ENCODE results near the gene STYXL2.

STYXL2 gene

DNA sequence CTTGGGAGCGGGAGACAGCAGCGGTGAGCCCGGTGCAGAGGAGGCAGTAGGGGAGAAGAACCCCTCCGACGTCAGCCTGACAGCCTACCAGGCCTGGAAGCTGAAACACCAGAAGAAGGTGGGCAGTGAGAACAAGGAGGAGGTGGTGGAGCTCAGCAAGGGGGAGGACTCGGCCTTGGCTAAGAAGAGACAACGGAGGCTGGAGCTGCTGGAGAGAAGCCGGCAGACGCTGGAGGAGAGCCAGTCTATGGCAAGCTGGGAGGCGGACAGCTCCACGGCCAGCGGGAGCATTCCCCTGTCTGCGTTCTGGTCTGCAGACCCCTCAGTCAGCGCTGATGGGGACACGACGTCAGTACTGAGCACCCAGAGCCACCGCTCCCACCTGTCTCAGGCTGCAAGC lies 32.9 kb downstream of the STYXL2 start:
- DNase-seq = no peak
- in situ Hi-C loops (cut with MboI; ENCODE audit: low pct_unique_long_range_greater_than_20kb, low sequenced_read_pairs) = loop anchor here (10.0 kb wide), 1 partner anchor 62 kb away; no protein-coding TSS in a partner anchor

DNA sequence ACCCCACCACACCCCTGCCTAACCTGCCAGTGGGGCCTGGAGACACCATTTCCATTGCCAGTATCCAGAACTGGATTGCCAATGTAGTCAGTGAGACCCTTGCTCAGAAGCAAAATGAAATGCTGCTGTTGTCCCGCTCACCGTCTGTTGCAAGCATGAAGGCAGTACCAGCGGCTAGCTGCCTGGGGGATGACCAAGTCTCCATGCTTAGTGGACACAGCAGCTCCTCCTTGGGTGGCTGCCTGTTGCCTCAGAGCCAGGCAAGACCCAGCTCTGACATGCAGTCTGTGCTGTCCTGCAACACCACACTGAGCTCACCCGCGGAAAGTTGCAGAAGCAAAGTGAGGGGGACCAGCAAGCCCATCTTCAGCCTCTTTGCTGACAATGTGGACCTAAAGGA lies 33.4 kb downstream of the STYXL2 start:
- in situ Hi-C loops (cut with MboI; ENCODE audit: low pct_unique_long_range_greater_than_20kb, low sequenced_read_pairs) = loop anchor here (10.0 kb wide), 1 partner anchor 62 kb away; no protein-coding TSS in a partner anchor
- no peak for DNase-seq

DNA sequence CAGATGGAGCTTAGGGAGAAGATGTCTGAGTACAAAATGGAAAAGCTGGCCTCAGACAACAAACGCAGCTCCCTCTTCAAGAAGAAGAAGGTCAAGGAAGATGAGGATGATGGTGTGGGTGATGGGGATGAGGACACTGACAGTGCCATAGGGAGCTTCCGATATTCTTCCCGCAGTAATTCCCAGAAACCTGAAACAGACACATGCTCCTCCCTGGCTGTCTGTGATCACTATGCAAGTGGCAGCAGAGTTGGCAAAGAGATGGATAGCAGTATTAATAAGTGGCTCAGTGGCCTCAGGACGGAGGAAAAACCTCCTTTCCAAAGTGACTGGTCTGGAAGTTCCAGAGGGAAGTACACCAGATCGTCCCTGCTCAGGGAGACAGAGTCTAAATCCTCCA lies 33.8 kb downstream of the STYXL2 start:
- no peak for DNase-seq
- in situ Hi-C loops (cut with MboI; ENCODE audit: low pct_unique_long_range_greater_than_20kb, low sequenced_read_pairs) = loop anchor here (10.0 kb wide), 1 partner anchor 63 kb away; no protein-coding TSS in a partner anchor

DNA sequence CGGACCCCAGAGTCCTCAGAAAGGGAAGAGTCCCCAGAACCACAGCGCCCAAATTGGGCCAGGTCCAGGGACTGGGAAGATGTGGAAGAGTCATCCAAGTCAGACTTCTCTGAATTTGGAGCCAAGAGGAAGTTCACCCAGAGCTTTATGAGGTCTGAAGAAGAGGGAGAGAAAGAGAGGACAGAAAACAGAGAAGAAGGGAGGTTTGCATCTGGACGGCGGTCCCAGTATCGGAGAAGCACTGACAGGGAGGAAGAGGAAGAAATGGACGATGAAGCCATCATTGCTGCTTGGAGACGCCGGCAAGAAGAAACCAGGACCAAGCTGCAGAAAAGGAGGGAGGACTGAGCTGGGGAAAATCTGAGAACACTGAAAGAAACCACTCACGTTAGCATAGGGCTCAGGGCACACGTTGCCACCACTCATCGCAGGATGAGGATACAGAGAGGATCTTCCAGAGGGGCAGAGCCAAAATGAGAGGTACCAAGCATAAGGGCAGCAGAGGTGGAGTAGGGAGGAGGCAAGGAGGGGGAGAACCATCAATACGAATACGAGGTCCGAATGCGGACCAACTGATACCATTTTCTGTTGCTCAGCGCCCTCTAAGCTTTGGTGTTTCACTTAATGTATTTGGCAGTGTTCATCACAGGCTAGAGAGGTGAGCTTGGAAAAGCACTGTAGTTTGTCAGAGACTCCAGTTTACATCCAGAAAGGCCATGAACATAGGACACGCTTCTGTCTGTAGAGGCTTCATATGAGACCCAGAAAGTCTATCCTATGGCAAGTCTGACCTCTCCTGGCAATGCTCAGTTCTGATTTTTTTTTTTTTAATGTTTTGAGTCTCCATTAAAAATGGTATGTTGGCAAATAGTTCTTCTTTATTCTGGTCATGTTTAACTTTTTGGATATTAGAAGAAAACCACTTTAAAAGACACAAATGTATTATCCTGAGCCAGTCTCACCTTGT lies 34.7 kb downstream of the STYXL2 start:
- DNase-seq = peak; percentile 69
- in situ Hi-C loops (cut with MboI; ENCODE audit: low pct_unique_long_range_greater_than_20kb, low sequenced_read_pairs) = loop anchor here (10.0 kb wide), 1 partner anchor 64 kb away; no protein-coding TSS in a partner anchor

DNA sequence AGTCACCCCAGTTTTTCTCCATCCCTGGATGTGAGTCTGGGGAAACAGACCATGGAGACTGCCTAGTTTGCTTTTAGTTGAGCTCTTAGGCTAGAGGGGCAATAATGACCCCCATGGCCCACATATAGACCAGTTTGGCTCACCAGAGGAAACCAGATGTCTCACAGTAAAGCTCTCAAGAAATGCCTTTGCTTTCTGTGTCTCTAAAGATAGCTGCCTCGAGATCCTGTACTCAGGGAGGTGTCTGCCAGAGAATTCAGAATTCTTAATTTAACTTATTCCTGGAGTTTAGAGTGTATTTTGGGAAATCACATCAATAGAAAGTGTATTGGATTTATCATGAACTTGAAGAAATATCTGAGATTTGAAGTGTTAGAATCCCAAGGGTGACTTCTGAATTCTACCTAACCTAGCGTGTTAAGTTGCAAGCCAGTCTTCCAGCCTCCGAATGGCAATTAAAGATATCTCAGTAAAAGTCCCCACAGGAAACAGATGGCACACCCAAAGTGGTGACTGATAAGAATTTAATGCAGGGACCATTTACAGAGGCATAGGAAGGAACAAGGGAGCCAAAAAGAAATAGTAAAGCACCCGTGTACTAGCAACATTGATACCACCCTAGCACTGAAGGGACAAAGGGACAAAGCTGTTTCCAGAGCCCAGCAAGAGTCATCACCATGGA lies 37.1 kb downstream of the STYXL2 start:
- peak; percentile 97 for DNase-seq
- in situ Hi-C loops (cut with MboI; ENCODE audit: low pct_unique_long_range_greater_than_20kb, low sequenced_read_pairs) = no loop called here

DNA sequence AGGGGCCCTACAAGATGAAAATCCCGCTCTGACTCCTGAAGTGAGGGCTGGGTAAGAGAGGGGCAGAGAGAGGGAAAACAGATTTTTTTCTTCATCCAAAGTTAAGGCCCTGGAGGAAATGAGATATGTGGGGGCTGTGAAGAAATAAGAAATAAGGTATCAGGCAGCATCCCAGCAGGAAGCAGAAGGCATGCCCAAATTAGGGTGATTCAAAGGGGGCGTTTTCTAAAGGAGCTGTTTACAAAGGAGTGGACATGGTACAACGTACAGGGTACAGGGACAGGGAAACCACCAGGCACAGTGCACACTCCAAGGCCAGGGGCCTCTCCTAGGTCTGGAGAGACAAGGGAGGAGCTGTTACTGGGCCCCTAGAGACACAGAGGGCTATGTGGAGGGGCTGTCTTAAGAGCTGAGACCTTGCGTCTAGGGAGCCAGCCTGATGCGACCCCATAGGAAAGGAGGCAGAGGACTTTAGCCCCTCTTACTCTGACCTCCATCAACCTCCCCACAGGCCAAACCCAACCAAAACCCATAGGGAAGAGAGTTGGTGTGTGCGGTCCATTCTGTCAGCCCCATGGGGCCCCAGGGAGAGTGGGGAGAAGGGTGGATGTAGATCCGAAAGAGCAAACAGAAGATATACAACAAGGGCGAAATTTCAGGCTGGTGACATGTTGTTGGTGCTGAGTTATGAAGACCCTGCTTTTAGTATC lies 38.6 kb downstream of the STYXL2 start:
- DNase-seq = peak; percentile 51
- in situ Hi-C loops (cut with MboI; ENCODE audit: low pct_unique_long_range_greater_than_20kb, low sequenced_read_pairs) = no loop called here

DNA sequence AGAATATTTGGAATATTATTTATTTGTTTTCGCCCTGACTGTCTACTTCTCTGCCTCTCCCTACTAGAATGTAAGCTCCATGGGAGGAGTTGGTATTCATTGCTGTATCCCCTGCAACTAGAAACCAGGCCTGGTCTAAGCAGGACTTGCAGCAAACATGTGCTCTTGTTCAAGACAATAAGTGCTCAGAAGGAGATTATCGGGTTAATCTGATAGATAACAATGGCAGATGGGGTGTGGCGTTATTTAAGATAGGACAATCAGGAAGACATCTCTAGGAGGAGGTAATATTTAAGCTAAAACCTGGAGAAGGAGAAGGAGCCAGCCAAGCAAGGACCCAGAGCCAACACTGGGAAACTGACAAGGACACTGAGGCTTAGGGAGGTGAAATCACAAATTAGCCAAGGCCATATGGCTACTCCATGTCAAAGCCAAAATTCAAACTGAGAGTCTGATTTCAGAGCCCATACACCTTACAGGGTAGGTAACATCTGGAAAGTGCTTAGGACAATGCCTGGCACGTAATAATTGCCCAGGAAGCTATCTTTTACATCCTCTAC lies 41.5 kb downstream of the STYXL2 start:
- in situ Hi-C loops (cut with MboI; ENCODE audit: low pct_unique_long_range_greater_than_20kb, low sequenced_read_pairs) = no loop called here
- DNase-seq = no peak

DNA sequence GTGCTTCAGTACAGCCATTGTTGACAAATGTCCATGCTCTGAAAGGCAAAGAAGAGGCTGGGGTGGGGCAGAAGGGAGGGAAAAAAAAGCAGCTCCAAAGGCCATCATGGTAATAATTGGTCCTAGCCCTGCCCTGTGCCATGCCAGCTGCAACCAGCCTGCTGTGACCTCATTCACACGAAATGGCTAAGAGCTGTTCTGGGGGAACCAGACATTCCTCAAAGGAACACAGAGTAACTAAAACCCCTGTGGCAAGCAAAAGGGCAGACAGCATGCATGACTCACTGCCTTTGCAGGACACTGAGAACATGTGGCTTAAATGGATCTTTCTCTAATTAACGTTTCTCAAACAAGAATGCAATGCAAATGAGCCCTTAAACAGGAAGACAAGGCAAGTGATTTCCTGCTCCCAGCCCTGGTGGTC lies 42.3 kb downstream of the STYXL2 start:
- peak; percentile 20 for DNase-seq
- in situ Hi-C loops (cut with MboI; ENCODE audit: low pct_unique_long_range_greater_than_20kb, low sequenced_read_pairs) = no loop called here

DNA sequence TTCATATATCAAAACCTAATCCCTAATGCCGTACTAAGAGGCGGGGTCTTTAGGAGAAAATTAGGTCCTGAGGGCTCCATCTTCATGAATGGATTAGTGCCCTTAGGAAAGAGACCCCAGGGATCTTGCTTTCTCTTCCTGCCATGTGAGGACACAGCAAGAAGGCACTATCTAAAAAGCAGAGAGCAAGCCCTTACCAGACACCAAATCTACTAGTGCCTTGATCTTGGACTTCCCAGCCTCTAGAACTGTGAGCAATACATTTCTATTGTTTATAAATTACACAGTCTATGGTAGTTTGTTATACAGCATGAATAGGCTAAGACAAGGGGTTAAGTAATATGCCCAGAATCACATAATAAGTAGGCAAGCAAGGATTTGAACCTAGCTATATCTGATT lies 42.9 kb downstream of the STYXL2 start:
- no peak for DNase-seq
- in situ Hi-C loops (cut with MboI; ENCODE audit: low pct_unique_long_range_greater_than_20kb, low sequenced_read_pairs) = no loop called here

DNA sequence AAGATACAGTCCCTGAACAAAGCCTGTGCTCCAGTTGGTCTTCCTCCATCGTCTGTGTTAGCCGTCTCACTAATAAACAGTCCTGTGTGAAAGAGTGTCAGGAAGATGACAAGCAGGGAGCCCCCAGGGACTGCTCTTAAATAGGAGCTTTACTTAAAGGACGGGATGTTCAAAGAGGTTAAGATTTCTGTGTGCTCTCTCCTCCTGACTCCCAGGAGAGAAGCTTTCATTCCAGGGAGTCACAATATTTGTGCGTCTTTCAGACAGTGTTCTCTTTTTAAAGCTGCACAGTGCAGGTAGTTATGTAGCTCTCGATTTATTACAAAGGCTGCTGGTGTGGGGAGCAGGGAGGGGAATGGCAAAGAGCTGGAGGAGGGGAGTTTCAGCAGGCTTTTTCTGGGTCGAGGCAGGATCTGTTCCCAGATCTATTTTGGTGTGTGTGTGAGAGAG lies 43.5 kb downstream of the STYXL2 start:
- in situ Hi-C loops (cut with MboI; ENCODE audit: low pct_unique_long_range_greater_than_20kb, low sequenced_read_pairs) = no loop called here
- DNase-seq = no peak

DNA sequence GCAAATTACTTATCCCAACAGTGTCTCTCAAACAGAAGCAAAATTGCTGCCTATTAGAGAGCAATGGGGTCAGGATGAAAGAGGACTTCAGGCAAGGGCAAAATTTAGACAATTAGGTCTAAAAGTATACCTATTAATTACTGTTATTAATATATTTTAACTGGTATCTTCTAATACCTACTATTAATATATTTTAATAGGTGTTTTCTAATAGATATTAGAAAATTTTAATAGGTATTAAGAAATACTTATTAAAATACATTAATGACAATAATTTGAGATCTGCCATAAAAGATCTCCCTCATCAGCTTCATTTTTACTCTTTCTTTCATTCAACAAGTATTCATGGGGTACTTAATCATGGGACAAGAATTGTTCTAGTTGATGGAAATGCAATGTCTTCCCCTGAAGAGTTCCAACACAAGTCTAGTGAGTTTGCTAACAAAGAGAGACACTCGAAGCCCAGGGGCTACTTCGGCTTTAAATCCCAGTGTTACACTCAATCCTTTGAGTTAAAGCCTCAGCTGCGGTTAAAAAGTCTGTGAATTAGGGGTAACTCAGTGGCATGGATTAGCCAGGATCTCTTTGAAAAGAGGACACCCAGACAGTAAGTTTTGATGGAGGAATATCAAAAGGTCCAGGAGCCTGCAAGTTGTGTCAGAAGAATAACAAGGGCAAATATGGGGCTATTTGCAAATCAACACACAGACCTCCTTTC lies 44.1 kb downstream of the STYXL2 start:
- no peak for DNase-seq
- in situ Hi-C loops (cut with MboI; ENCODE audit: low pct_unique_long_range_greater_than_20kb, low sequenced_read_pairs) = no loop called here

DNA sequence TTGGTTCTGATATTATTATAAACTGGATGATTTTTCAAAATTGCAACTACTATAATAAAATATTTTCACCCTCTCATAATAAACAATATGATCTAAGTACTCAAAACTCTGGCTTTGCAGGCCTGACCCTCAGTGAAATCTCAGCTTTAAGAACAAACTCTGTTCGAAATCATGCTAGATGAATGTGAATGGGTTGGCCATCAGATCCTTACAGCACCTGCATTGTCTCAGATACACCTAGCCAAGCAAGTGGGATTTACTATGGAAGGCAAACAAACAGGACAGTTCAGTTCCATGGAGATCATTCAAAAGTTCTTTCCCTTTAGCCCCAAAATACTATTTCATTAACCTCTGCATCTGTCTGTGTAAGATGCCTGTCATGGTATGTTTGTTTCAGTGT lies 44.8 kb downstream of the STYXL2 start:
- DNase-seq = no peak
- in situ Hi-C loops (cut with MboI; ENCODE audit: low pct_unique_long_range_greater_than_20kb, low sequenced_read_pairs) = no loop called here

DNA sequence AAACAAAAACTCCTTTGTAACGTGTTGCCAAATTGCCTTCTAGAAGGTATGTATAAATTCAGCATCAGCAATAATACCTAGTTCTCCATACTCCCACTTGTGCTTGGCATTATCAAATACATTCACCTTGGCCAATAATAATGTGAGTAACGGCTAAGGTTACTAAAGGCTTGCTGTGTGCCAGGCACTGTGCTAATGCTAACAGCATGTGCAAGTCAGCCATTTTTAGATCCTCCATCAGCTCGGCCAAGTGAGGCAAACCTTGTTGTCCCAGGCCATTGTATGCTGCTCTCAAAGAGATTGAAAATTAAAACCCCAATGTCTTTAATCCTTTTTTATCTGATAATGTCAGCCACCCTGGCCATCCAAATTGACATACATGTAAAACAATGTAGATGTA lies 48.1 kb downstream of the STYXL2 start:
- no peak for DNase-seq
- in situ Hi-C loops (cut with MboI; ENCODE audit: low pct_unique_long_range_greater_than_20kb, low sequenced_read_pairs) = no loop called here

All from KBM-7 (cell line).